ENCODE measurements around the gene MYOM1. TPM values are rescaled to one million over a fixed set of nuclear protein-coding genes. Genes with fewer than 3 reads are reported as not detected.

The MYOM1 gene
- total RNA-seq, 2 experiments from 2014 or later, result 1.0 to 1.3 TPM

- POLR2A ChIA-PET, result no interaction called here
- ATAC-seq (no peak), DNase-seq (no peak)
- Mint-ChIP-seq H3K9me3 (no peaks in the 10 kb centered on the region), H3K27ac (no peak overlapping the region), H3K27me3 (no peaks in the 10 kb centered on the region), H3K36me3 (ENCODE audit: low read depth) (no peaks in the 10 kb centered on the region), H3K4me1 (ENCODE audit: low read depth) (peaks cover 8% of the 10 kb centered on the region), H3K4me3 (no peak overlapping the region)
- intact Hi-C loops (cut with micrococcal nuclease), result no loop called here
- TF ChIP-seq, protein P1, sequence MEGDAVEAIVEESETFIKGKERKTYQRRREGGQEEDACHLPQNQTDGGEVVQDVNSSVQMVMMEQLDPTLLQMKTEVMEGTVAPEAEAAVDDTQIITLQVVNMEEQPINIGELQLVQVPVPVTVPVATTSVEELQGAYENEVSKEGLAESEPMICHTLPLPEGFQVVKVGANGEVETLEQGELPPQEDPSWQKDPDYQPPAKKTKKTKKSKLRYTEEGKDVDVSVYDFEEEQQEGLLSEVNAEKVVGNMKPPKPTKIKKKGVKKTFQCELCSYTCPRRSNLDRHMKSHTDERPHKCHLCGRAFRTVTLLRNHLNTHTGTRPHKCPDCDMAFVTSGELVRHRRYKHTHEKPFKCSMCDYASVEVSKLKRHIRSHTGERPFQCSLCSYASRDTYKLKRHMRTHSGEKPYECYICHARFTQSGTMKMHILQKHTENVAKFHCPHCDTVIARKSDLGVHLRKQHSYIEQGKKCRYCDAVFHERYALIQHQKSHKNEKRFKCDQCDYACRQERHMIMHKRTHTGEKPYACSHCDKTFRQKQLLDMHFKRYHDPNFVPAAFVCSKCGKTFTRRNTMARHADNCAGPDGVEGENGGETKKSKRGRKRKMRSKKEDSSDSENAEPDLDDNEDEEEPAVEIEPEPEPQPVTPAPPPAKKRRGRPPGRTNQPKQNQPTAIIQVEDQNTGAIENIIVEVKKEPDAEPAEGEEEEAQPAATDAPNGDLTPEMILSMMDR (IDR thresholded peaks at IDR 0.05), result no peak
- CTCF ChIA-PET, result interaction anchor here (1.4 to 2.1 kb wide), 2 partner anchors 28 to 66 kb away, joined by 5 to 7 read pairs; no protein-coding TSS in a partner anchor
Observed at GRCh38 chr18:3217948-3218647, 1.7 kb downstream of the MYOM1 start.

DNA sequence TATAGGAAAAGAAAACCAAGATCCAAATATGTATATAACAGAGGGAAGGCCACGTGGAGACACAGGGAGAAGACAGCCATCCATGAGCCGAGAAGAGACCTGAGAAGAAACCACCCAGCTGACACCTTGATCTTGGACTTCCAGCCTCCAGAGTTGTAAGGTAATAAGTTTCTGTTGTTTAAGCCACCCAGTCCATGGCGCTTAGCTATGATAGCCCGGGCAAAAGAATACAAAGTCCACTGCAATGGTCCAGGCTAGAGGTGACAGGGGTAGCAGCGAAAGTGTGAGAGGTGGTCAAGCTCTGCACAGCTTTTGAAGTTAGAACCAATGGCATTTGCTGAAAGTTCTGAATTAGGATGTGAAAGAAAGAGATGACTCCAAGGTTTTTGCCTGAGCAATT, 2.8 kb downstream of the MYOM1 start:
- DNase-seq, result no peak
- H3K4me3 Mint-ChIP-seq, result no peak overlapping the region
- TF ChIP-seq, protein P1 (IDR thresholded peaks at IDR 0.05), result no peak
- ChIA-PET CTCF (interaction anchor here (2.1 kb wide), 1 partner anchor 29 kb away, joined by 7 read pairs; no protein-coding TSS in a partner anchor), POLR2A (no interaction called here)
- H3K9me3 Mint-ChIP-seq, result no peaks in the 10 kb centered on the region
- H3K4me1 Mint-ChIP-seq (ENCODE audit: low read depth), result peaks cover 14% of the 10 kb centered on the region
- no peak for ATAC-seq
- H3K27ac Mint-ChIP-seq, result no peak overlapping the region
- H3K36me3 Mint-ChIP-seq (ENCODE audit: low read depth), result no peaks in the 10 kb centered on the region
- intact Hi-C loops (cut with micrococcal nuclease), result no loop called here
- no peaks in the 10 kb centered on the region for H3K27me3 Mint-ChIP-seq

DNA sequence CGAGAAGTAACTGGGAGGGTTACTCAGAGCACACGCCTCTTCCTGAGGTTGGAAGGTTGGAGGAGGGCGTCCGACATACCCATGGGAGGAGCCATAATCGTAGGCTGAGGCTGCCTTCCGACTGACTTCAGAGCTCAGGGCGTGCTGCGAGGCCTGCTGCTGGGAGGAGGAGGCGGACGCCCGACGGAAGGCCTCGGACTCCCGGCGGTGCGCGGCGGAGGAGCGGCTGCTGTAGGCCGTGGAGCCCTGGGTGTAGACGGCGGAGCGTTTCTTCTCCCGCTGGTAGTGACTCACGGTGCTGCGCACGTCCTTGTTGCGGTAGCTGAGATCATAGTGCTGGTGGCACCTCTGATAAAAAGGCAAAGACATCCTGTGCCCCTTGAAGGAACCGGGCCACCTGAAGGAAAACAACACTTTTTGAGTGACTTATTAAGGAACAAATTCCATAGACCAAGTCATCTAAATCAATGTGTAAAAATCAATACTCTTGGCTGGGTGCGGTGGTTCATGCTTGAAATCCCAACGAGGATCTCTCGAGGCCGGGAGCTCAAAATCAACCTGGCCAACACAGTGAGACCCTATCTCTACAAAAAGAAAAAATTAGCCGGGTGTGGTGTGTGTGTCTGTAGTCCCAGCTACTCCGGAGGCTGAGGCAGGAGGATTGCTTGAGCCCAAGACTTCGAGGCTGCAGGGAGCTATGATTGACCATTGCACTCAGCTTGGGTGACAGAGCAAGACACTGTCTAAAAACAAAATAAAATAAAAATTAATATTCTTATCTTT, 4.7 kb downstream of the MYOM1 start:
- Mint-ChIP-seq H3K36me3 (ENCODE audit: low read depth) (no peaks in the 10 kb centered on the region), H3K27ac (no peak overlapping the region), H3K9me3 (no peaks in the 10 kb centered on the region), H3K4me1 (ENCODE audit: low read depth) (peaks cover 19% of the 10 kb centered on the region), H3K4me3 (no peak overlapping the region), H3K27me3 (no peaks in the 10 kb centered on the region)
- DNase-seq, result no peak
- CTCF ChIA-PET, result interaction anchor here (1.0 to 3.5 kb wide), 2 partner anchors 9 to 31 kb away, joined by 3 to 15 read pairs; no protein-coding TSS in a partner anchor
- TF ChIP-seq, protein P1 (IDR thresholded peaks at IDR 0.05), result no peak
- intact Hi-C loops (cut with micrococcal nuclease), result no loop called here
- POLR2A ChIA-PET, result no interaction called here
- no peak for ATAC-seq

GRCh38 chr18:3213300-3214059, 6.3 kb downstream of the MYOM1 start:
- intact Hi-C loops (cut with micrococcal nuclease), result no loop called here
- ChIA-PET CTCF (interaction anchor here (1.0 to 3.5 kb wide), 4 partner anchors 21 to 151 kb away, joined by 3 to 15 read pairs (median 4); no protein-coding TSS in a partner anchor), POLR2A (no interaction called here)
- Mint-ChIP-seq H3K9me3 (no peaks in the 10 kb centered on the region), H3K27ac (peak overlapping the region; percentile 68), H3K27me3 (no peaks in the 10 kb centered on the region), H3K4me3 (no peak overlapping the region), H3K4me1 (ENCODE audit: low read depth) (peaks cover 24% of the 10 kb centered on the region), H3K36me3 (ENCODE audit: low read depth) (no peaks in the 10 kb centered on the region)
- ATAC-seq (peak; percentile 59), DNase-seq (peak; percentile 17)
- TF ChIP-seq, protein P1 (IDR thresholded peaks at IDR 0.05), result no peak
